Amygdala (tissue), 56 donors: ENCODE measurements around the gene RAMP3.

ENCODE experiments used
- DNase-seq, 56 donors: peaks; one replicate each; lab custom pipeline; 2025; lab: John Stamatoyannopoulos, UW

The RAMP3 gene

DNA sequence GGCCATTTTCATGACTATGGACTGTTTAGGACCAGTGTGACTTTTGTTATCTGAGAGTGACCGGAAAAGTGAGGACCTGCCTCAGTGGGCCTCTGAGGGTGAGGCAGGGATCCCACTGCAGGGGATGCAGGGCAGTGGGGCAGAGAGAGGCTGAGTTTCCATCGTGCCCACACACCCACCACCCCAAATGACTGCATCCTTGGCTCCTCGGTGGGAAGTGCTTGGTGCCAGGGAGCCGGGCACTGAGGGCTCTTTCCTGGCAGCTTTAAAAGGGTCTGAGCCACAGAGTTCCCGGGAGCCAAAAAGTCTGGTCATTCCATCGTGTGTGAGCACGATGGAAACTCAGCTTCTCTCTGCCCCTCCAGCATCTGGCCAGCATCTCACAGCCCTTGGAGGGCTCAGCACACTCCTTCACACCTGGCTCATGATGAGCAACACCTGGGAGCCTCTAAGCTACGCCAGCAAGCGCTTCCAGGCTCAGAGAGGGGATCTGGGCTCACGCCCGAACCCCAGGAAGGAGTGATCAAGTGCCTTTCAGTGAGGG lies 59.1 kb downstream of the RAMP3 start:
- no peak for DNase-seq

DNA sequence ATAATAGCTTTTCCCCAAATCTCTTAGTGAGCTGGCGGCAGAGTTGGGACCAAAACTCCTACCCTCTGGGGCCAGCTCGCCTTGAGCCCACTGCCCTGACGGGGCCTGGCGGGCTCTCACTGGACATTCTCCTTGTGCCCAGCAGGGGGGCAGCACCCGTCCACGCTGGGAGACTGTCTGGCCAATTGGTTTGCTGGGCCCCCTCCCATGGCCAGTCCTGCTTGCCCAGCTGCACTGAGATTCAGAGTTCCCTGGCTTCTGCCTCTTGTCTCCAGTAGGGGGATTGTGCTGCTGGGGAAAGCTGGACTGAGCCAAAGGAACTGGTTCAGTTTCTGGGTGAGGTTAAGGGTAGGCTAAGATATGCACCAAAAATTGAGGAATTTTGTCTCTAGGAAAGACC lies 59.8 kb downstream of the RAMP3 start:
- DNase-seq = peak in 1 of 56 donors; percentile 15

DNA sequence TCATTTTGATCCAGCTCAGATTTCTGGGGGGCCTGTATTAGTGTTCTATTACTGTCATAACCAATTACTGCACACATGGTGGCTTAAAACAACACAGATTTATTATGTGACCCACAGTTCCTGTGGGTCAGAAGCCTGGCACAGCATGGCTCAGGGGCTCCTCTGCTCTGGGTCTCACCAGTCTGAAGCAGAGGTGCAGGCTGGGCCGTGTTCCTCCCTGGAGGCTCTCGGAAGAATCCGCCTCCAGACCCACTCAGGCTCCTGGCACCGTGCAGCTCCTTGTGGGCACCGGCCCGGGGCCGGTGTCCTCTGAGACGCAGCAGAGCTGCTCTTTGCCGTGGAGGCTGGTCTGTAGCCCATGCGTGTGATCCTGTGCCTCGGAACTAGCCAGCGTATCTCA lies 61.5 kb downstream of the RAMP3 start:
- DNase-seq = no peak

DNA sequence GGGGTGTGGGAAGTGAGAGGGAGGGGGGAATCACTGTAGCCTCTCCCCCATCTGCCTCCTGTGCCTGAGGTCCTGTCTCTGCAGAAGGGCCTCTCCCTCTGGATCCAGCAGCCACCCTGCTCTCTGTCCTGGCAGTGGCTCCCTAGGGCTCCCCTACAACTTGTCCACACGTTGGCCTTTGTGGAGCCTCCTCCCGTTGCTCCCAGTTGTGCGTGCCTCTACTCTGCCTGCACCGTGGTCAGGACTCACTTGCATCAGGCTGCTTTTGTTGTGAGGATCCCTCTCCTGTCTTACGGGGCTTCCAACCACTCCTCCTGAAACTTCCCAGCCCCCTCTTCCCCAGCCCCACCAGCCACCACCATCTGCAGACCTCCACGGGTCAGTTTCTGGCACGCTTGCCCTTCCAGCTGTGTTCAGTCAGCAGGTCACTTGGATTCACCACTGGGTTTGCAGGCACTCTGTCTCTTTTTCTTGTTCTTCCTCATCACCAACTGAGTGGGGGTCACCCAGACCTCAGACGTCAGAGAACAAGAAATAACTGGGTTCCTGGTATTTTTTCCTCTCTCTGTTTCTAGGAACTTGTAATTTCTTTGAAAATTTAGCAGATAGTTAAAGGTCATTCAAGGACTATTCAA lies 62.3 kb downstream of the RAMP3 start:
- DNase-seq = no peak

DNA sequence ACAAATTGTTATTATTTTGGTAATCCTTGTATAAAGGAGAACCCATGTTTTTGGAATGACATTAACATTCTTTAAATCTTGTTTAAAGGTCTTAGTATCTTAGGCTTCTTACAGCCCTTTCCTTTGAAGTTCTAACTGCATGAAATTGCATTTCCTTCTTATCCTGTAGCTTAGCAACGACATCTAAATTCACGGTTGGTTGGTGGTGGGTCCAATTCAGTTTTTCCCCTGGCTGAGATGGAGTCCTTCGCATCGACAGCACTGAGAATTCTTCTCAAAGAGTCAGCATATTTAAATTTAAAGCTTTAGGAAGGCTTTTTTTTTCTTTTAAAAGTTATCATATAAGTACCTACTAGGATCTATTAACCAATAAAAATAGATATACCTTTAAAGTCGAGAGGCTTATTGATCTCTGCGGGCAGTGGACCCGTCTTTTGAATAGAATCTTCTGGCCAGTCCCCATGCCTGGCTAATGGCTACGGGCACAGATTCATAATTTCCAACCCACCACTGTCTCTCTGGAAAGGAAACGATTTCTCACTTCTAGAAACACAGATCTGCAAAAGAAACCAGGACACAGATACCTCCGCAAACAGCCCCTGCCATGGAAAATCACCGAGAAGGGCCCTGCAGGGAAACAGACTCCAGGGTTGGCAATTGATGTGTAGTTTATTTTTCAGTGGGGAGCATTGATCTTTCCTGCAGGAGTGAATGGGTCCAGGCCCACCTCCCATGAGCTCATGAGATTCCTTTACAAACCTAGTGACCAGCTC lies 63.4 kb downstream of the RAMP3 start:
- DNase-seq = no peak

DNA sequence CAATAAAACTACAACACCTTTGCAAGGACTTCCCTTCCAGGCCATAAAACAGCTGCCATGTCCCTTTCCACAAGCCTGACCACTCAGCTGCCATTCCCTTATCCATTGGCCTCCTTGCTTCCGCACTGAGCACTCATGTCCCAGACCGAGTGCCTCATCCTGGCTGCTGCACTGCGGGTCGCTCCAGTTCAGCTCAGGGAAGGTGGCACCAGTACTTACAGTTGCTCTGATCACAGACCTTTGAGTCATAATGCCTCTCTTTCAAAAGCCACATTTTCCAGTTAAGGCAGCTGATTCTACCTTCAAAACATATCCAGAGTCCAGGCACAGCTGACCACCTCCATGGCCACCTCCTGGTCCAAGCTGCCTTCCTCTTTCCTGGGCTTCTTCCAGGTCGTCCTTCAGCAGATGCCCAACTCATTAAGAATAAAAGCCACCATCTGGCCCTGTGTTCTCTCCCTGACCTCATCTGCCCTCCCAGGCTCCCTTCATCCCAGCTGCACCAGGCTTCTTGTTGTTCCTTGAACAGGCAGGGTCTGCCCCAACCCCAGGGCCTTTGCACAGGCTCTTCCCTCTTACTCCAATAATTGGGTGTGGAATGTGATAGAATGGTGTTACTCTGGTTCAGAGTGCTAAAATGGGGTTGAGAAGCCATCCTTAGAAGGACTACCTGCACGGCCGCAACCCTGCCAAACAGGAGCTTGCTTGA lies 64.5 kb downstream of the RAMP3 start:
- DNase-seq = no peak

DNA sequence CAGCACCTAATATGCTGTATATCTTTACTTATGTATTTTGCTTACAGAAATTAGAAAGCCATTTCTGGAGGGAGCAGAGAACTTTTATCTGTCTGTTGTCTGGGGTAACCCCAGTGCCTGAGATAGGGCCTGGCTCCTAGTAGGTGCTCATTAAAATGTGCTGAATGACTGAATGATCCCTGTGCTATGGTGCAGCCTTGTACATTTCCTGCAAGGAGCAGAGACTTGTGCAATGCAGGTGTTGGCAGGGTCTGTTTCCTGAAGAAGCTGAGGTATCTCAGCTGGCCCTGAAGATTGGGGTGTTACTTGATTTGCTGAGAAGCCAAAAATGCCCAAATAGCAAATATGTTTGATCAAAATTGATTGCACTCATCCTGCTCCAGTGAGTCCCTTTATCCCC lies 65.5 kb downstream of the RAMP3 start:
- no peak for DNase-seq

DNA sequence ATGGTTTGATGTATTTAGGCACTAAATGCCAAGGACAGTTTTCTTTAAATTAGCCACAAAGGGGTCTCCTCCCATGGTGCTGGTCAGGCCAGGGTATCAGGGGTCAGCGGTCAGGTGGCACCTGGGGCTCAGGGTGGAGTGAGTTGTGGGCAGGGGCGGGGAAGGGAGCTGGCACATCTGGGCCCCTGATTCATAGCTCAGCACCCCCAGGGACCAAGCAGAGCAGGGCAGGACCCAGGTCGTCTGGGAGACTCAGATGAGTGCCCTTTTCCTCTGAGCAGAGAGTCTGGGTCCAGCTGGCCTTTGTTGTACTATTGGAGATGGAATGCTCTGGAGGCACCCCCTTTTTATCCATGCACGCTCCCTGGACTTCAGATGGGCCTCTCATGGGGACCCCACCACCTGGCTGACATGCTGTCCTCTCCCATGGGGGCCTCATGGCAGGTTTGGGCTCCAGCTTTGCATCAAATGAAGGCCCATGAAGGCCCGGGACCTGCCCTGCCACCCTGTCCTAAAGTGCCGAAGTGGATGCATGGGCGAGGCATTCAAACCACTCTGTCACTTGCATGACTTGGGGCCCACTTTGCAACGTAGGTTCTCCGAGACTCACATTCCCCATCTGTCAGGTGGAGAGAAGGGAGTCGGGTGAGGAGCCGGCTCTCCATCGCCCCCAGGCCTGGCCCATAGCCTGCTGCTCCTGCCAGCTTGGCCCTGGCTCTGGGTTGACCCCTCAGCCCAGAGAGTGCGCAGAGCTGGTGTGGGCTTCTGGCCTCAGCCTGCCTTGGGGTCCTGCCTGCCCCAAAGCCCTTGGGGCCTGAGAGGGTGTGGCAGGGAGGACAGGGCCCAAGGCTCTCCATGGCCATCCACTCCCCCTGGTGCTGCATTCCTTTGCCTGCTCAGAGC lies 66.4 kb downstream of the RAMP3 start:
- DNase-seq = no peak

DNA sequence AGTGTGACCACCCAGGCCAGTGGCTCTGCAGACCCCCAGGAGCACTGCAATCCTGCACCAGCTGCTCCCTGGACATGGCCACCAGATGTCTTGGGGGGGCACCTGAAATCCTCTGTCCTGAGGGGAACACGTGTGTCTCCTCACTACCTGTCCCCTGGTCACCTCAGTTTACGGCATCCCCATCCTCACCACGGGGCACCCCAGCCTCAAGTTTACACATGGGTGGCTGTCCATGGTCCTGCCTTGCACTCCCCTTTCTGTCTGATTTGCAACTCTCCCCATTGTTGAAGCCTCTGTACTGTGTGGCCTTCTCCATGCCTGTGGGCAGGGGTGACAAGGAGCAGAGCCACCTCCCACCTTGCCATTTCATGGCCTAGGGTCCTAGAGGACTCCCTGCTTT lies 67.2 kb downstream of the RAMP3 start:
- no peak for DNase-seq

DNA sequence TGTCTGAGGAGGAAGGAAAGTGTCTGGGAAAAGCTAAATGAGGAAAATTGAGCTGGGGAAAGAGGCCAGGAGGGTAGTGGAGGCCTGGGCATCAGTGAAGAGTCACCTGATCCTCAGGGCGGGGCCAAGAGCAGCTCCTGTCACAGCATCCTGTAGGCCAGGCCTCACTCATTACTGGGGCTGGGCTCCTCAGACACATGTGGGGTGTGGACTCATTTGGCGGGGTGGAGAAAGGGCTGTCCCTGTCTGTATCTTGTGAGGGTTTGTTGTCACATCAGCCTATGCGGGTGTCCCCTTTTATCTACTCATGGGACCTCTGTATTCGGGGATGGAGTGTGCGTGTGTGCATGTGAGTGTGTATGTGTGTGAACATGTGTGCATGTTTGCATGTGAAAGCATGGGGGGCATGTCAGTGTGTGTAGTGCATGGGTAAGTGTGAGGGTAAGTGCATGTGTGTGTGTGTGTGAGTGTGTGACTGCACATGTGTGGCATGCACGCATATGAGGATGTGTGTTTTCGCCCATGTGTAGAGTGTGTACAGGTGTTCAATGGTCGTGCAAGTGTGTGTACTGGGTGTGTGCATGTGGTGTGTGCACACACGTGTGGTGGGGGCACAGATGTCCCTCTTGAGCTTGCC lies 67.8 kb downstream of the RAMP3 start:
- no peak for DNase-seq

DNA sequence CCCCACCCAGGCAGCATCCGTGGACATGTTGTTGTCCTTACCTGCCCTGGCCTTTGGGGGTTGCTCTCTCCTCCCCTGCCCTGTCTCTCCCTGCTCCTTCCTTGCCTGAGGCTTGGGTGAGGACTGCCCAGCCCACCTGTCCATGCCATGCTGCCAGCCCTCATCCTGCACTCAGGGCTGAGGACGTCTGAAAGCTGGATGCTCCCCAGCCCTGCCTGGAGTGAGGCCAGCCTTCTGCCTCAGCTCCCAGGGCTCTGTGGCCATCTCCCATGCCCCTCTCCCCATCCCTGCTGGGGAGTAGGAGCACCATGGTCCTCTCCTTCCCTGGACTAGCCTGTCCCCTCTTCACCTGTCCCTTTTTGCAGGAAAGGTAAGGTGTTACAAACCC lies 68.4 kb downstream of the RAMP3 start:
- no peak for DNase-seq

DNA sequence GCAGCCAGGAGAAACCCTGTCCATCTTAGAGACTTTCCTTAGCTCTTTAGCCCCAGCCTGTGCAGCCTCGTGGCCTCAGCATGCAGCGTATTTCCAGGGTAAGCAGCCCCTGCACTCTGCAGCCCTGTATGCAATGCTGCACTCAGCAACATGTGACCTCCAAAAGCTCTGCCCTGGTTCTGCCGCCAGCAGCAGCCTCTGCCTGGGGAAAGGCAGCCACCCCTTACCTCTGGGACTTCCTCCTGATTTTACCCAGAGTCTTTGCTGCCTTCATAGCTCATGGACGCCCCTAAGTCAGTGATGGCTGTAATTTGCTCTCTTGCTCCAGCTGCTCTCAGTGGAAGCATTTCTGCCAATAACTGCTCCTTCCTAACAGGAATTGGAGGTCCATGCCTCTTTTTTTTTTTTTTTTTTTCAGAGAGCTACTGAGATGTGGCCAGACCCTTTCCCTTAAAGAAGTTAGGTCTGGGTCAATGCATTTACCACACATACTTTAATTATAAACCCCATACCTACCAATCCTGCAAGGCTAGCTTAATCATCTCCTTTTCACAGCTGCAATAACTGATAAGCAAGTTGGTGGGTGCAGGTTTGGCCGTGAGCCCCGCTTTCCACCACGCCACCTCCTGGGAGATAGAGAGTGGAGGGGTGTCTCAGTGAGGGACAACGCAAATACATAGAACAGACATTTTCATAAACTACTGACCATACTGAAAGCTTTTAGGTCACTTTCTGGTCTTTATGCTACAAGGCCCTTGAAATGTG lies 71.7 kb downstream of the RAMP3 start:
- DNase-seq = no peak

DNA sequence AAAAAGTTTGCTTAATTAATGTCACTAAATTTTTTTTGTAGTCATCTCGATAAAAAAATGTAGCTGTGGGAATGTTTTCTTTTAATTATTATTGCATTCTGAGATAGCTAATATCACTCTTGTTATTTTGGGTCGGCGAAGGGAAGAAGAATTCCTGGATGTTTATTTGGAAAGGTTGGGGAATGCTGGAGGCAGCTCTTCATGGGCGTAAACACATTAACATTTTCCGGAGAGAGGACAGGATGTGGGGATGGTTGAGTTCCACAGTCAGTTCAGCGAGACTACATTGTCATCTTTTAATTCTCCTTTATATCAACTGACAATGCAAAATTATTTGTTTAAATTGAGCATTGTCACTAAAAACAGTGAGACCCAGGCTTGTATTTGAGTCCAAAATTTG lies 72.5 kb downstream of the RAMP3 start:
- DNase-seq = no peak

DNA sequence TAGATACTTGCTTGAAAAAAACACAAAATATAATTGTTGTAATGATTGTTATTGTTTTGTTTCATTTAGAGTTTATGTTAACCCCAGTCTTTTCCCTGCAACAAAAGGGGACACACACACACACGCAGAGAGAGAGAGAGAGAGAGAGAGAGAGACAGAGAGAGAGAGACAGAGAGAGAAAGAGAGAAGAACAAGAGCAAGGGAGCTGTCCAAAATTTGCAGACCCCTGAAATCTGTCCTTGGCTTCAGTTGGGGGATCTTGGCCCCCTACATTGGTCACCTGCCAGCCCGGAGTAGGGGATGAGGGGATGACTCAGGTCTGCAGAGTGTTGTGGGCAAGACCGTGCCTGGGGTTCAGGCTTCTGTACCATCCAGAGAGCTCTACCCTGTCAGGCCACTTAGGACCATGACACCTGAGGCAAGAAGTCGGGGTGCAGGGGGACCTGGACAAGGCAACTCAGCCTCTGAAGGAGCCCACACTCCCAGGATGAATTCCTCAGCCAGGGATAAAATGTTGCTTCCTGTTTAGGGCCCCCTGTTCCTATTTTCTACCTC lies 73.1 kb downstream of the RAMP3 start:
- no peak for DNase-seq

DNA sequence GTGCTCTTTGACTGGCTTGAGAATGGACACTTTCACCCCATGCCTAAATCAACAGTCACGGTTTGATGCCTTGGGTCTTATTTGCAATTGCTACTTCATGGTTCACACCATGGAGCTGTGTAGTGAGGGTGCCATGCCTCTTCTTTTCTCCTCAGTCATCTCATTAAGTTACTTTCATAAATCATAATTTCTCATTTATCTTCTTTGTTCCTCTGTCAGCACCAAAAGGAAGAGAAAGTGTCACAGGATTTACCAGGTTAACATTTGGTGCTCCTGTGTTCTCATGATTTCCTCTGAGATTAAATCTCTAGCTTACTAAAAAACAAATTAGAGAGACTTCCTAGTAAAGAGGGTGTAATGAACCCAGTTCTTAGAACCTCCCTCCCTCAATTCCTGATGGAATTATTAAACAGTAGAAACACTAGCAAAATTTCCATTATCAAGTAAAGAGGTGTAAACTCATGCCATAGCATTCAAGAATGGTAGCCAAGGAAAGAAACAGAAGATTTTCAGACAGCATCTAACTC lies 75.7 kb downstream of the RAMP3 start:
- no peak for DNase-seq
